DOHH2 (cell line): ENCODE measurements around the gene CLDN7.

Experiments used
- H3F3A ChIP-seq: fragments of 200-600 bp; sonication (generic), shearing (Covaris generic); 2 replicates; pipeline ENCODE4 v1.6.0; 2016; ENCODE audit warnings: antibody characterized with exemption, mild to moderate bottlenecking; ENCODE audit not compliant: control insufficient read depth, insufficient read depth
- H3K27ac ChIP-seq: fragments of 200-600 bp; sonication (generic); 2 replicates; pipeline ENCODE4 v1.5.1; 2014; ENCODE audit warnings: low read depth, mild to moderate bottlenecking, low read length, moderate library complexity
- H3K27me3 ChIP-seq: fragments of 200-600 bp; sonication (generic); 2 replicates; pipeline ENCODE4 v1.6.1; 2014; ENCODE audit warnings: mild to moderate bottlenecking, low read length, mixed read lengths; ENCODE audit not compliant: control insufficient read depth
- H3K36me3 ChIP-seq: fragments of 200-600 bp; sonication (generic); 2 replicates; pipeline ENCODE4 v1.6.1; 2014; ENCODE audit warnings: mild to moderate bottlenecking, low read length, moderate library complexity, mixed read lengths; ENCODE audit not compliant: control insufficient read depth
- H3K4me1 ChIP-seq: fragments of 200-600 bp; sonication (generic); 2 replicates; pipeline ENCODE4 v1.6.1; 2014; ENCODE audit warnings: mild to moderate bottlenecking, low read length, mixed read lengths; ENCODE audit not compliant: control insufficient read depth
- H3K4me2 ChIP-seq: fragments of 200-600 bp; sonication (generic); 2 replicates; pipeline ENCODE4 v1.6.0; 2014; ENCODE audit warnings: mild to moderate bottlenecking, low read length, moderate library complexity
- H3K4me3 ChIP-seq: fragments of 200-600 bp; sonication (generic); 2 replicates; pipeline ENCODE4 v1.5.1; 2014; ENCODE audit warnings: mild to moderate bottlenecking, low read length, mixed read lengths
- H3K79me2 ChIP-seq: fragments of 200-600 bp; sonication (generic); 2 replicates; pipeline ENCODE4 v1.6.1; 2014; ENCODE audit warnings: mild to moderate bottlenecking, low read length, mixed read lengths; ENCODE audit not compliant: control insufficient read depth
- H3K9me2 ChIP-seq: fragments of 200-600 bp; sonication (generic); replicated peaks from 2 replicates; pipeline ENCODE4 v1.6.1; 2014; ENCODE audit warnings: mild to moderate bottlenecking, low read length, mixed read lengths; ENCODE audit not compliant: control insufficient read depth
- H3K9me3 ChIP-seq: fragments of 200-600 bp; sonication (generic); 2 replicates; pipeline ENCODE4 v1.6.1; 2014; ENCODE audit warnings: antibody characterized with exemption, low read length, mixed read lengths; ENCODE audit not compliant: control insufficient read depth, insufficient read depth
- H4K20me1 ChIP-seq: fragments of 200-600 bp; sonication (generic); 2 replicates; pipeline ENCODE4 v1.6.0; 2014; ENCODE audit warnings: low read depth, mild to moderate bottlenecking, antibody characterized with exemption, low read length, moderate library complexity; ENCODE audit not compliant: control insufficient read depth, insufficient read depth
- EZH2phosphoT487 ChIP-seq: fragments of 200-600 bp; sonication (generic); IDR thresholded peaks from 2 replicates; pipeline ENCODE4 v1.6.1; 2017; ENCODE audit warnings: borderline replicate concordance, mild to moderate bottlenecking, antibody characterized with exemption, low read length, moderate library complexity, mixed read lengths
- TF ChIP-seq, protein P1 (sequence below): fragments of 200-600 bp; sonication (generic); IDR thresholded peaks from one replicate; pipeline ENCODE4 v1.5.1; 2014; ENCODE audit warnings: antibody characterized with exemption, mild to moderate bottlenecking, low read depth, low read length; ENCODE audit not compliant: poor library complexity, severe bottlenecking

The CLDN7 gene

DNA sequence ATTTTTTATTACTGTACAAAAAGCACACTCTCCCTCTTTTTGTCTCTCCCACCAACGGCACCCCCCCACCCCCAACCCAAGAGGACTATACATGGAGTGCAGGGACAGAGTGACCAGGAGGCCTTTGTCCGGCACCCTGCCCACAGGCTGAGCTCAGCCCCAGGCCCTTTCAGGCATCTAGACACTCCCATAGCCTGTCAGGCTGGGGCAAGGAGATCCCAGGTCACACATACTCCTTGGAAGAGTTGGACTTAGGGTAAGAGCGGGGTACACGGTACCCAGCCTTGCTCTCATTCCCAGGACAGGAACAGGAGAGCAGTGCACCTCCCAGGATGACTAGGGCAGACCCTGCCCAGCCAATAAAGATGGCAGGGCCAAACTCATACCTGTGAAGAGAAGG lies 2.1 kb downstream of the CLDN7 start:
- Histone ChIP-seq H3K79me2 (no peaks in the 10 kb centered on the region), H3F3A (peaks cover 6% of the 10 kb centered on the region; the same call in 1 of the 2 replicates), H3K27ac (no peak overlapping the region), H3K4me3 (no peak overlapping the region), H3K36me3 (peaks cover 32% of the 10 kb centered on the region), H3K4me1 (peaks cover 31% of the 10 kb centered on the region), H3K4me2 (no peak overlapping the region), H3K9me3 (no peaks in the 10 kb centered on the region), H3K9me2 (no peaks in the 10 kb centered on the region), H4K20me1 (no peaks in the 10 kb centered on the region), H3K27me3 (peaks cover 32% of the 10 kb centered on the region)
- TF ChIP-seq, protein P1, sequence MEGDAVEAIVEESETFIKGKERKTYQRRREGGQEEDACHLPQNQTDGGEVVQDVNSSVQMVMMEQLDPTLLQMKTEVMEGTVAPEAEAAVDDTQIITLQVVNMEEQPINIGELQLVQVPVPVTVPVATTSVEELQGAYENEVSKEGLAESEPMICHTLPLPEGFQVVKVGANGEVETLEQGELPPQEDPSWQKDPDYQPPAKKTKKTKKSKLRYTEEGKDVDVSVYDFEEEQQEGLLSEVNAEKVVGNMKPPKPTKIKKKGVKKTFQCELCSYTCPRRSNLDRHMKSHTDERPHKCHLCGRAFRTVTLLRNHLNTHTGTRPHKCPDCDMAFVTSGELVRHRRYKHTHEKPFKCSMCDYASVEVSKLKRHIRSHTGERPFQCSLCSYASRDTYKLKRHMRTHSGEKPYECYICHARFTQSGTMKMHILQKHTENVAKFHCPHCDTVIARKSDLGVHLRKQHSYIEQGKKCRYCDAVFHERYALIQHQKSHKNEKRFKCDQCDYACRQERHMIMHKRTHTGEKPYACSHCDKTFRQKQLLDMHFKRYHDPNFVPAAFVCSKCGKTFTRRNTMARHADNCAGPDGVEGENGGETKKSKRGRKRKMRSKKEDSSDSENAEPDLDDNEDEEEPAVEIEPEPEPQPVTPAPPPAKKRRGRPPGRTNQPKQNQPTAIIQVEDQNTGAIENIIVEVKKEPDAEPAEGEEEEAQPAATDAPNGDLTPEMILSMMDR, result no peak
- TF ChIP-seq EZH2phosphoT487, result no peak

DNA sequence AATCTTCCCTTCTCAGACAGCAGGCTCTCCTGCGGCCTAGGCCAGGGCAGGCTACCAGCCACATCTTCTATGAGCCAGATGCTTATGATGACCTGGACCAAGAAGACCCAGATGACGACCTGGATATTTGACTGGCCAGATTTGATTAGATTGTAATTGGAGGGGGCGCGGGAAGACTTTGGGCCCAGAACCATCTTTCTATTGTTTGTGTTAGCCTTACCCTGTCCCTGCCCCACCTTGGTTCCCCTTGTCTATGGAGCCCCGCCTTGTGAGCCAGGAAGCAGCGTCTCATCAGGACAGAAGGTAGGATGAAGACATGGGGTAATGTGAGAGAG lies 2.8 kb downstream of the CLDN7 start:
- H3K79me2 ChIP-seq, result no peaks in the 10 kb centered on the region; the same call in 1 of the 2 replicates
- no peak overlapping the region for H3K4me3 ChIP-seq
- no peaks in the 10 kb centered on the region for H3K9me3 ChIP-seq
- H4K20me1 ChIP-seq, result no peaks in the 10 kb centered on the region
- TF ChIP-seq, protein P1, result no peak
- no peak for TF ChIP-seq EZH2phosphoT487
- peaks cover 6% of the 10 kb centered on the region; the same call in 1 of the 2 replicates for H3F3A ChIP-seq
- H3K4me2 ChIP-seq, result no peak overlapping the region
- H3K27ac ChIP-seq, result no peak overlapping the region
- H3K4me1 ChIP-seq, result peaks cover 31% of the 10 kb centered on the region
- peaks cover 32% of the 10 kb centered on the region for H3K27me3 ChIP-seq
- no peaks in the 10 kb centered on the region for H3K9me2 ChIP-seq
- H3K36me3 ChIP-seq, result peaks cover 38% of the 10 kb centered on the region

DNA sequence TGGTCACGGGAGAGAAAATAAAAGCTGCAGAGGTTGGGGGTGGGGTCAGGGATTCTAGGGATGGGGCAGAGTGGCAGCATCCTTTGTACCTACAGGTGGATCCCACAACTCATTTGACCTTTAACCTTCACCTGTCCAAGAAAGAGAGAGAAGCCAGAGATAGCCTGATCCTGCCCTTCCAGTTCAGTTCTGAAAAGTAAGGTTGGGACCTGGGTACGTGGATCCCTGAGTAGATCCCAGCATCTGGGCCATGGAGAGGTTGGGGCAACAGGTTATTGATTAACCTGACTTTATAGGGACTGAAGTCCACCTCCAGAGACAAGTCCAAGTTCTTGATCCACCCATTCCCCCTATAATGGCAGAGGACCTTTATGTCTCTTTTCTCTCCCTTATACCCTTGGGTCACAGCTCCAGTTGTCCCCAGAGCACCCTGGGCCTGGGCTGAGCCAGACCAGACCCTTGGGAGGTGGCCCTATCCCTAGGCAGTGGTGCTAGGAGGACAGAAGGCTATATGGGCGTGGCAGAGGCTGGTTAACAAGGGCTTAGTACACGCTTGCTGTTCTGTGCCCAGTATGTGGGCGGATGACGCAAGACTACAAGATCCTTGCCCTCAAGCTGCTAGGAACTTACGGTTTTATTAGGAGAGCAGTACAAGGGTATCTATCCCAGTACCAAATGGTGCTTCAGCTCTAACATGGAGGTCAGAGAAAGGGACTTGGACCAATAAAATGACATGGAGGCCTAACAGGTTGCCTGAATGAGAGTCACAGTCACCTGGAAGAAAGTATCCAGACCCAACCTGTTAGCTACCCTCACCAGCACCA lies 3.3 kb downstream of the CLDN7 start:
- H3K4me3 ChIP-seq, result no peak overlapping the region

More for the DNA sequence above, 3.3 kb downstream of the CLDN7 start:
- H4K20me1 ChIP-seq, result no peaks in the 10 kb centered on the region
- peaks cover 6% of the 10 kb centered on the region; the same call in 1 of the 2 replicates for H3F3A ChIP-seq
- TF ChIP-seq, protein P1, result no peak
- no peak for TF ChIP-seq EZH2phosphoT487
- H3K27ac ChIP-seq, result no peak overlapping the region
- no peaks in the 10 kb centered on the region for H3K9me3 ChIP-seq
- peaks cover 4% of the 10 kb centered on the region for H3K79me2 ChIP-seq
- peaks cover 31% of the 10 kb centered on the region for H3K4me1 ChIP-seq
- no peaks in the 10 kb centered on the region for H3K9me2 ChIP-seq
- no peak overlapping the region for H3K4me2 ChIP-seq
- peaks cover 44% of the 10 kb centered on the region for H3K36me3 ChIP-seq
- H3K27me3 ChIP-seq, result peaks cover 32% of the 10 kb centered on the region
